Cardiac septum (tissue), 1 donor: ENCODE measurements around the gene YEATS2. TPM values are rescaled to one million over a fixed set of nuclear protein-coding genes. Genes with fewer than 3 reads are reported as not detected.
"Not testable (repeated sequence)": the region's sequence is repeated elsewhere in the genome, so short reads cannot be mapped to it uniquely, and the experiment has no call there.

ENCODE experiments used
- DNase-seq: peaks from one replicate; pipeline ENCODE4 v3.0.0-alpha.2; 2020; ENCODE audit warnings: low spot score
- intact Hi-C: fragments of 100-400 bp; cut with DNase I; formaldehyde crosslinking; loops from one replicate; pipeline ENCODE4 v1.14.0; 2022
- long read RNA-seq: library from polyadenylated mRNA; unstranded; transcript quantifications from one replicate; pipeline ENCODE4 v2.0.0, GENCODE V29; 2021
- total RNA-seq: library from RNA; stranded (reverse); fragmentation: NEBNext Ultra II Directional; extraction: Animal tissue kit (Norgen Biotek cat#: 25700); gene quantifications from one replicate; pipeline ENCODE4 v1.2.1, GENCODE V29; 2021
- donor health status: DM: no; HTN: no; CAD: no.

Gene YEATS2
- total RNA-seq: 15.5 TPM
- long read RNA-seq, partial matches to known transcripts: 9 of 16 reads
- long read RNA-seq, other reads (novel, unspliced or antisense): 7 of 16 reads

GRCh38 chr3:183697610-183698317 is at the start of gene YEATS2:
TSS of gene YEATS2 (plus strand) at chr3:183697797. CDS start at chr3:183715163, 17,366 bp downstream.
- DNase-seq: peak; percentile 78
- intact Hi-C loops: loop anchor here (2.0 to 5.0 kb wide), 4 partner anchors 35 to 115 kb away; no protein-coding TSS in a partner anchor

DNA sequence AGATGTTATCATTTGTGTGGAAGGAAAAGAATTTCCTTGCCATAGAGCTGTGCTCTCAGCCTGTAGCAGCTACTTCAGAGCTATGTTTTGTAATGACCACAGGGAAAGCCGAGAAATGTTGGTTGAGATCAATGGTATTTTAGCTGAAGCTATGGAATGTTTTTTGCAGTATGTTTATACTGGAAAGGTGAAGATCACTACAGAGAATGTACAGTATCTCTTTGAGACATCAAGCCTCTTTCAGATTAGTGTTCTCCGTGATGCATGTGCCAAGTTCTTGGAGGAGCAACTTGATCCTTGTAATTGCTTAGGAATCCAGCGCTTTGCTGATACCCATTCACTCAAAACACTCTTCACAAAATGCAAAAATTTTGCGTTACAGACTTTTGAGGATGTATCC is 47.0 kb upstream of the YEATS2 start:
- intact Hi-C loops: no loop called here
- no peak for DNase-seq

GRCh38 chr3:183653209-183654064 is 44.2 kb upstream of the YEATS2 start:
- DNase-seq: no peak
- intact Hi-C loops: no loop called here

DNA sequence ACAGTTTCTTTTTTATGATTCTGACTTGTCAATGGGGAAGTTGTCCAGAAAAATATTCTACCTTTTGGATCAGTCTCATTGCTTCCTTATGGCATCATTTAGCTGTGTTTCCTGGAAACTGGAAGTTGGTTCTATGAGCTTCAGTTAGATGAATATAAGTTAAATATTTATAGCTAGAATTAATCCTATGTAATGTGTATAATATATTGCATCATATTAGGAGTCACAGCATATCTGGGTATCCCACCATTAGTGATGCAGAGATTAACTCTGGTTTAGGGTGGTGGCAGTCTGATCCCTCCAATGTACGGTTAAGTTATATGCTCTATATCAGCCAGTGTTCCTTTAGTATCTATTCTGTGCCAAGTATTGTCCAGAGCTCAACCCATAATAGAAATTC is 42.9 kb upstream of the YEATS2 start:
- intact Hi-C loops: no loop called here
- DNase-seq: no peak

DNA sequence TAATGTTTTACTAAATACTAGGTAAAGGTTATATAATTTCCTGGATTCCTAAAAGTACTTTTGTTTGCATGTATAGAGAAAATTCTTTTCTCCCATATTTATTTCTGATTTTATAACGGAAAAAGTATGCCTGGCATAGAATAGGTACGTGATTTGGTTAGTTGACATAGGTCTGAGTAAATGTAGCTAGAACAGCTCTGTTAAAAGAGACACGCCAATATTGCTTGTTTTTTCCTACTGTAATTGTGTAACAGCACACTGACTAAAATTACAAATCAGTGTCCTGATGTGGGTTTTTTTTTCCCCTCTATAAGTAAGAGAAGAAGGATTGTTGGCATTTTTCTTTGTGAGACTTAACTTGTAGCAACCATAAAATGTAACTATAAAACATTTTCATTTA is 35.5 kb upstream of the YEATS2 start:
- intact Hi-C loops: loop anchor here (5.0 kb wide), 1 partner anchor 35 kb away; the partner anchor contains the start of gene YEATS2
- DNase-seq: no peak

DNA sequence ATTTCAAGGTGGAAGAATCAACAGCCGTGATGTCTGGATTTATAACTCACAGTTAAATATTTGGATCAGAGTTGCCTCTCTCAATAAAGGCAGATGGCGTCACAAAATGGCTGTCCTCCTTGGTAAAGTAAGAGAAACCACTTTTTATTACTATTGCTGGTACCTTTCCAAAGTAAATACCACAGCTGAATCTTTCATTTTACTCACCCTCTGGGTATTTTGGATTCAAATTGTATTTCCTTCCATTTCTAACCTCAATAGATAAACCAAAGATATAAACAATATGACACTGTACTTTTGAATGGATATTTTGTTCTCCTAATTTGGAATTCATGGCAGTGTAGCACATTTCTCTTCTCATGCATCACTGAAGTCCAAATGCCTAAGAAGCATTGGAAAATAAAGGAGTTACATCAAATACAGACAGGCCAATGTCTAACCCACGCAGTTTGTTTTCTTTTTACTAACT is 32.6 kb upstream of the YEATS2 start:
- intact Hi-C loops: loop anchor here (5.0 kb wide), 1 partner anchor 32 kb away; the partner anchor contains the start of gene YEATS2
- no peak for DNase-seq

GRCh38 chr3:183680061-183680460 is 17.5 kb upstream of the YEATS2 start:
- DNase-seq: no peak
- intact Hi-C loops: no loop called here

DNA sequence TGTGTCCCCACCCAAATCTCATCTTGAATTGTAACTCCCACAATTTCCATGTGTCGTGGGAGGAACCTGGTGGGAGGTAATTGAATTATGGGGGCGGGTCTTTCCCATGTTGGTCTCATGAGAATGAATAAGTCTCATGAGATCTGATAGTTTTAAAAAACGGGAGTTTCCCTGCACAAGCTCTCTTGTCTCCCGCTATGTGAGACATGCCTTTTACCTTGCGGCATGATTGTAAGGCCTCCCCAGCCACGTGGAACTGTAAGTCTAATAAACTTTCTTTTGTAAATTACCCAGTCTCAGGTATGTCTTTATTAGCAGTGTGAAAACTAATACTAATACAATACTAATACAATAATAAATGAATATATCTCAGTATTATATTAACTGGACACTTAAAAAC is 9.9 kb upstream of the YEATS2 start:
- no peak for DNase-seq
- intact Hi-C loops: no loop called here

- intact Hi-C loops: no loop called here
- no peak for DNase-seq
These were observed 8.7 kb upstream of the YEATS2 start for GRCh38 chr3:183688874-183689273.

DNA sequence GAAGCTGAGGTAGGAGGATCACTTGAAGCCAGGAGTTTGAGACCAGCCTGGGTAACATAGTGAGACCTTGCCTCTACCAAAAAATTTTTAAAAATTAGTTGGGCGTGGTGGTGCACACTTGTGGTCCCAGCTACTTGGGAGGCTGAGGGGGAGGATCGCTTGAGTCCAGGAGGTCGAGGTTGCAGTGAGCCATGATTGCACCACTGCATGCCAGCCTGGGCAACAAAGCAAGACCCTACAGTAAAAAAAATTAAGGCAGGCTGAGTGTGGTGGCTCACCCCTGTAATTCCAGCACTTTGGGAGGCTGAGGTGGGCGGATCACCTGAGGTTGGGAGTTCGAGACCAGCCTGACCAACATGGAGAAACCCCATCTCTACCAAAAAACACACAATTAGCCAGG is 8.0 kb upstream of the YEATS2 start:
- not testable (repeated sequence) for DNase-seq

GRCh38 chr3:183690402-183690995 is 7.1 kb upstream of the YEATS2 start:
- DNase-seq: no peak
- intact Hi-C loops: no loop called here

More for the DNA sequence above, 8.0 kb upstream of the YEATS2 start:
- intact Hi-C loops: not testable (repeated sequence)

DNA sequence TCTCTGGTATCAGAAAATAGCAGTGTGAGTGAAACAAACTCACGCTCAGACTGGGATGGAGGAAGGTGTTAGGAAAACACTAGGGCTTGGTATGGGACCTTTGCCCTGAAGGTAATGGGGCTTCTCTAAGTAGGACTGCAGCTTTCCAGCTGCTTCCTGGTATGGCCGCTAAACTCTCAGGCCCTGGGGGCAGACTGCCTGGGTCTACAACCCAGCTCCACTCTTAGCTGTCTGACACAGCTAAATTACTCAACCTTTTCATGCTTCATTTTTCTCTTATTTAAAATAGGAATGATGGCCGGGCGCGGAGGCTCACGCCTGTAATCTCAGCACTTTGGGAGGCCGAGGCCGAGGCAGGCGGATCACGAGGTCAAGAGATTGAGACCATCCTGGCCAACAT is 5.2 kb upstream of the YEATS2 start:
- intact Hi-C loops: no loop called here
- DNase-seq: no peak

DNA sequence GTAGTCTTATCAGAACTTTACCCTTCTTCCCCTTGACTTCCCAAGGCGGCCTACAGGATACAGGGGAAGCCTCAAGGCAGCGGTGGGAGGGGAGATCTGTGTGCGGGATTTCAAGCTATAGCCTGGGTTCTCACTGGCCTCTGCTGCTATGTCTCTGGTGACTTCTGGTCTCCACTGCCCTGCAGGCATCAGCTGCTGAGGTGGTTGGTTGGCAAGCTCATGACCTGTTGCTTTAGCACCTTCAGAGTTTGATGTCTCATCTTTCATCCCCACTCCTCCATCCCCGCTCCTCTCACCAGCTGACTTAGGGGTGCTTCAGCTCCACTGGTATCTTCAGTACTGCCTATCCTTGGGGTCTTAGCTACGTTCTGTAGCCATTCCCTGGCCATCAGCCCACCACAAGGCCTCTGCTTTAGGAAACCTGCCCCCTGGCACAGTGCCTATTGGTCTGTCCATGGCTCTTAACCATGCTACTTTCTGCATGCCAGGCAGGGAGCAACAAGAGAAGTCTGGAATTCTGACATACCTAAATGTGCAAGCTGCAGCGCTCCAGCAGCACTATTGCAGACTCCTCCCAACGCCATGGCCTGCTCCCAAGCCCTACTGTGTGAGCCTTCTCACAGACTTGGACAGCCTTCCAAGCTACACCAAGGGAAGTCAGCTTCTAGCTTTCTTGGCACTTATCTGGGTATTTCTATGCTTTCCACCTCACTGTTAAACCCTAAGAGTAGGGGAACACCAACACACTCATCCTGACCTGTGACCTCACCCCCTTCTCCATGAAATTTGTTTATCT is 1.8 kb upstream of the YEATS2 start:
- intact Hi-C loops: loop anchor here (5.0 kb wide), 3 partner anchors 33 to 113 kb away; no protein-coding TSS in a partner anchor
- DNase-seq: no peak

DNA sequence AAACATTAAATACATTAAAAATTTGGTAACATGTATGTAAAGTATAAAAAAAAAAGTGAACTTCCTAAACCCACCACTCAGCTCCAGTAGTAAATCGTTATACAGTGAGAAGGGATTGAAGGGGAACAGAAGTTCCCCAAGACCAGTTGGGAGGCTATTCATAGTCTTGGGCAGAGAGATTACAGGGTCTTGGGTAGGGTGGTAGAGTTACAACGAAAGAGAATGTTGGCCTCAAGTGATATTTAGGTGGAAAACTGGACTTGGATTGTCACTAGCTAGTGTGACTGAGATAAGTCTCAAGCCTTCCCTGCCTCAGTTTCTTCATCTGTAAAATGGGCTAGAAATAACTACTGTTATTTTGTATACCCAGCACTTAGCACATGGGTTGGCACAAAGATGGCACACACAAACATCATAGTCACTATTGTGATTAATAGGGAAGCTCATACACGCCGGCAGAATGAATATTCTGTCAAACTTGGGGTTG is 431 bp upstream of the YEATS2 start:
- DNase-seq: no peak
- intact Hi-C loops: loop anchor here (5.0 kb wide), 3 partner anchors 35 to 115 kb away; no protein-coding TSS in a partner anchor

DNA sequence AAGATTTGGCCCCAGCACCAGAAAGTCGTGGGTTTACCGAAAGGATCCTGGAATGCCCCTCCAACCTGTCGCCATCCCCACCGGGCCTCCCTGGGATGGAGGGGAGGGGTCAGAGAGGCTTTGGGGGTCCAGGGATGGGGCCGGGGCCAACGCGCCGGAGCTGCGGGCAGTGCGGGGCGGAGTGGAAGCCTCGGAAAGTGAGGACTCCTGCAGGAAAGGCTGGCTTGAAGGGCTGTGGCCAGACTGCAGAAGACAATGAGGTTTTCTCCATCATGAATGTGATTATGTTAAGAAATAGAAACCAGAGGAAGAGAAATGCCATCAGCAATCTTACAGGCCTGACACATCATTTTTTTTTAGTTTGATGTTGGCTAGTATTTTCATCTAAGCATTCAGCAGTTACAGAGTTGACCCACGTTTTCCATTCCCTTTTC is 738 bp downstream of the YEATS2 start:
- DNase-seq: no peak
- intact Hi-C loops: loop anchor here (2.0 to 5.0 kb wide), 4 partner anchors 36 to 116 kb away; no protein-coding TSS in a partner anchor

- intact Hi-C loops: loop anchor here (2.0 to 5.0 kb wide), 4 partner anchors 36 to 116 kb away; no protein-coding TSS in a partner anchor
- no peak for DNase-seq
These were observed 1.2 kb downstream of the YEATS2 start for GRCh38 chr3:183698756-183699155.

- intact Hi-C loops: loop anchor here (2.0 to 5.0 kb wide), 4 partner anchors 37 to 117 kb away; no protein-coding TSS in a partner anchor
- no peak for DNase-seq
These were observed 1.8 kb downstream of the YEATS2 start for GRCh38 chr3:183699238-183699947.

DNA sequence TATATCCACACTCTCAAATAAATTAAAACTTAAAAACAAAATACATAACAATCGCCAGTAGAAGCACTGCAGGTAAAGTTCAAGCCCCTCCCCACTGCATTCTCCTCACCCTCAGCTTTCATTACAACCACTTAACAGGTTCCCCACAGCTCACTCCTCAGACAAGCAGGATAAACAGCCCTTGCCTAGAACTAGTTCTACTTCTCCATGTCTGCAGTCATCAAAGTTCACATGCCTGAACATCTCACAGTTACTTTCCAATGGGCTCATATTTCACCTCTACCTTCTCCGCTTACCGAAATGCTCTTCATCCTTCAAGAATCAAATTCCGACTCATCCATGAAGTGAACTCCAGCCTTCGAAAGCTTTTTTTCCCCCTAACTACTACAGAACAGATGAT is 4.1 kb downstream of the YEATS2 start:
- DNase-seq: no peak
- intact Hi-C loops: no loop called here
